ENCODE results near the gene ATP11C. TPM values are rescaled to one million over a fixed set of nuclear protein-coding genes. Genes with fewer than 3 reads are reported as not detected.

The ATP11C gene
- polyA plus RNA-seq, 1 donor (not counting 4 experiments of a cell fraction or from before 2014, with no cell fraction given): 14.0 TPM

DNA sequence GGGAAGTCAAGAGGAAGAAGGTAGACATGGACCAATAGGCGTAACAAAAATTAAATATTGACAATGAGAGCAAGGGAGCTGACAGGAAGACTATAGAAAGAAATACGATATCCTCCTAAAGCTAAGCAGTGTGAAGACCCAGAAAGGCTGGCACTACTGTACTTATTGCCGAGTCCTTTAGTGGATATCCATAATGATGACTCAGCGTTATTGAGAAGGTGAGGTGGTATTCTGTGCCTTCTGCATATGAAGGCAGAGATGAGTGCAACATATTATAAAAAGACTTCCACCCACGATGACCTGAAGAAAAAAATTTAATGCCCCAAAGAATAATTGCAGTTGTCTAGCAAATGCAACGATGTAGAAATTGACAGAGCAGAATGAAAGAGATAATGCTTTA lies 211.9 kb downstream of the ATP11C start:
- TF ChIP-seq EZH2 (IDR thresholded peaks at IDR 0.05; ENCODE audit: low read length): no peak
- no peak for TF ChIP-seq CTCF (optimal IDR thresholded peaks at IDR 0.05 in 1 of 3, IDR thresholded peaks at IDR 0.05 in 1 of 3, conservative IDR thresholded peaks at IDR 0.05 in 1 of 3; ENCODE audit: extremely low read depth in 1 of 3, insufficient read depth in 2 of 3, low read length in 3 of 3)
- Histone ChIP-seq H3K9ac (ENCODE audit: control insufficient read depth, extremely low read depth, insufficient read depth, low read length) (no peak overlapping the region), H3K27ac (ENCODE audit: control insufficient read depth, insufficient read depth, low read length) (no peak overlapping the region), H4K20me1 (ENCODE audit: control insufficient read depth, extremely low read depth, insufficient read depth, low read length) (no peaks in the 10 kb centered on the region), H3K27me3 (ENCODE audit: control insufficient read depth, extremely low read depth, insufficient read depth, low read length) (no peaks in the 10 kb centered on the region), H3K9me3 (ENCODE audit: control insufficient read depth, low read depth, low read length) (no peaks in the 10 kb centered on the region), H2AFZ (ENCODE audit: control insufficient read depth, low read length) (no peak overlapping the region), H3K36me3 (ENCODE audit: control insufficient read depth in 2 of 2, extremely low read depth in 1 of 2, insufficient read depth in 2 of 2, low read length in 2 of 2) (no peaks in the 10 kb centered on the region), H3K4me3 (ENCODE audit: control insufficient read depth in 2 of 3, extremely low read depth in 1 of 3, insufficient read depth in 2 of 3, low read depth in 1 of 3, low read length in 3 of 3) (no peak overlapping the region), H3K79me2 (ENCODE audit: control insufficient read depth, insufficient read depth, low read length) (no peaks in the 10 kb centered on the region), H3K4me1 (ENCODE audit: control insufficient read depth, extremely low read depth, insufficient read depth, low read length) (no peaks in the 10 kb centered on the region), H3K4me2 (ENCODE audit: control insufficient read depth, extremely low read depth, insufficient read depth, low read depth, low read length) (no peak overlapping the region), H3K9me1 (ENCODE audit: control insufficient read depth, extremely low read depth, insufficient read depth, low read length) (no peaks in the 10 kb centered on the region)
- no peak for FAIRE-seq
- DNase-seq (ENCODE audit: low read depth, low spot score): no peak
- dilution Hi-C loops (cut with MboI; ENCODE audit: extremely low pct_ligation_motif_present, low sequenced_read_pairs): no loop called here

DNA sequence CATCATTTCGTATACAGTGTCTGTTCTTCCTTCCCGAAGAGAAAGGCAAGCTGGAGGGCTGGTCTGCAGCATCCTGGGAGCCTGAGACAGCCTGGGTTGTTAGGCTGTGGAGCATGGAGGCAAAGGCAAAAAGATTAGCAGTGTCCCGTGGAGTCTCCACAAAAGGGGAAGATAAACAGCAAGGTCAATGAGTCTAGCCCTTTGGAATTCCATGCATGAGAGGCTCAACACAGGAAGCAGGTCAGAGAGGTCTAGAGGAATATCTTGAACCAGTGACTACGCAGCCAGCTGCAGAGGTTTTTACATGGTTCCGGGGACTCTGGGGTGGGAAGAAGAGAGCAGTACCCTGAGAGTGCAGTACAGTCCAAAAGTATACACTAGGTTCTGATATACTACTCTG lies 212.7 kb downstream of the ATP11C start:
- H3K36me3 ChIP-seq (ENCODE audit: control insufficient read depth in 2 of 2, extremely low read depth in 1 of 2, insufficient read depth in 2 of 2, low read length in 2 of 2): no peaks in the 10 kb centered on the region
- H2AFZ ChIP-seq (ENCODE audit: control insufficient read depth, low read length): no peak overlapping the region
- H3K27ac ChIP-seq (ENCODE audit: control insufficient read depth, insufficient read depth, low read length): no peak overlapping the region
- no peaks in the 10 kb centered on the region for H3K9me3 ChIP-seq (ENCODE audit: control insufficient read depth, low read depth, low read length)
- H3K9me1 ChIP-seq (ENCODE audit: control insufficient read depth, extremely low read depth, insufficient read depth, low read length): no peaks in the 10 kb centered on the region
- no peaks in the 10 kb centered on the region for H3K79me2 ChIP-seq (ENCODE audit: control insufficient read depth, insufficient read depth, low read length)
- no peaks in the 10 kb centered on the region for H3K27me3 ChIP-seq (ENCODE audit: control insufficient read depth, extremely low read depth, insufficient read depth, low read length)
- no peak overlapping the region for H3K4me2 ChIP-seq (ENCODE audit: control insufficient read depth, extremely low read depth, insufficient read depth, low read depth, low read length)
- no peaks in the 10 kb centered on the region for H4K20me1 ChIP-seq (ENCODE audit: control insufficient read depth, extremely low read depth, insufficient read depth, low read length)
- TF ChIP-seq EZH2 (IDR thresholded peaks at IDR 0.05; ENCODE audit: low read length): no peak
- TF ChIP-seq CTCF (optimal IDR thresholded peaks at IDR 0.05 in 1 of 3, IDR thresholded peaks at IDR 0.05 in 1 of 3, conservative IDR thresholded peaks at IDR 0.05 in 1 of 3; ENCODE audit: extremely low read depth in 1 of 3, insufficient read depth in 2 of 3, low read length in 3 of 3): no peak
- FAIRE-seq (no peak), DNase-seq (ENCODE audit: low read depth, low spot score) (no peak)
- no peak overlapping the region for H3K9ac ChIP-seq (ENCODE audit: control insufficient read depth, extremely low read depth, insufficient read depth, low read length)
- H3K4me3 ChIP-seq (ENCODE audit: control insufficient read depth in 2 of 3, extremely low read depth in 1 of 3, insufficient read depth in 2 of 3, low read depth in 1 of 3, low read length in 3 of 3): no peak overlapping the region
- dilution Hi-C loops (cut with MboI; ENCODE audit: extremely low pct_ligation_motif_present, low sequenced_read_pairs): no loop called here
- no peaks in the 10 kb centered on the region for H3K4me1 ChIP-seq (ENCODE audit: control insufficient read depth, extremely low read depth, insufficient read depth, low read length)

Measured in keratinocyte (primary cell).